Muscle of leg (tissue), 11 donors: ENCODE results near the gene MYEF2. TPM values are rescaled to one million over a fixed set of nuclear protein-coding genes. Genes with fewer than 3 reads are reported as not detected.
A peak's percentile ranks its signal among the peaks of the same experiment; 100 is the strongest.

Experiments
- DNase-seq: peaks from one replicate; pipeline ENCODE4 v3.0.0; 2013
- H3K27ac ChIP-seq: one replicate; pipeline ENCODE4 v1.5.1; 2013; ENCODE audit warnings: mild to moderate bottlenecking, low read length, control low read depth
- H3K27me3 ChIP-seq: one replicate; pipeline ENCODE4 v1.6.1; 2013; ENCODE audit warnings: low read length; ENCODE audit not compliant: control insufficient read depth, insufficient read depth
- H3K36me3 ChIP-seq: one replicate; pipeline ENCODE4 v1.6.1; 2013; ENCODE audit warnings: low read length; ENCODE audit not compliant: control insufficient read depth, insufficient read depth
- H3K4me1 ChIP-seq: one replicate; pipeline ENCODE4 v1.6.1; 2013; ENCODE audit warnings: low read length; ENCODE audit not compliant: control insufficient read depth, insufficient read depth
- H3K4me3 ChIP-seq: one replicate; pipeline ENCODE4 v1.5.1; 2013; ENCODE audit warnings: low read length, control low read depth
- H3K9me3 ChIP-seq: replicated peaks from 2 replicates; pipeline ENCODE4 v1.6.1; 2013; ENCODE audit warnings: low read depth, low read length; ENCODE audit not compliant: control insufficient read depth
- WGBS: methylation state at CpG from one replicate; pipeline ENCODE4 v1.1.5; 2013; ENCODE audit warnings: missing lambda C conversion rate; ENCODE audit not compliant: insufficient coverage; 5-methylcytosine and 5-hydroxymethylcytosine counted together
- polyA plus RNA-seq, 8 donors: library from polyadenylated mRNA; unstranded; fragments of 120-200 nt; gene quantifications; one replicate each; pipeline versions ENCODE4 v1.2.1 to v1.2.3, GENCODE V29; 2013; ENCODE audit warnings: inconsistent platforms in 1 of 8, low replicate concordance in 1 of 8; ENCODE audit not compliant: insufficient read length in 8 of 8, insufficient read depth in 1 of 8
- total RNA-seq: library from RNA; stranded (reverse); fragments of 120-200 nt; gene quantifications from one replicate; pipeline ENCODE4 v1.2.4, GENCODE V29; 2013

Gene MYEF2
- total and polyA plus RNA-seq, 9 donors: 2.8 to 19.1 (median 9.0) TPM

DNA sequence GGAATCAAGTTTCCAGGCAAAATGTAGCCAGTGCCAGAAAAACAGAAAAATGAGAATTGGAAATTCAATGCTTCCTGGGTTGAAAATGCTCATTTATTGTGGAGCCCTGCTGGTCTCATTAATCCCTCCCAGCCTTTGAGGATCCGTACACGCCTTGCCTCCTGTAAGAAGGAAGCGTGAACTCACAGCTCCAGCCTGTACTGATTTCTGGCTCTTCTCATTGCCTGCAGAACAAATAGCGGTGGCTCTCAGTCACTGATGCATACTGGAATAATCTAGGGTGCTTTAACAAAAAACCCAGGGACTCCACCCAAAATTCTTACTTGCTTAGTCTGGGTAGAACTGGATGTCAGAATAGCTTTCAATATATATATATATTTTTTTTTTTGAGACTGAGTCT, 86.6 kb downstream of the MYEF2 start:
- DNase-seq: peak; percentile 40

DNA sequence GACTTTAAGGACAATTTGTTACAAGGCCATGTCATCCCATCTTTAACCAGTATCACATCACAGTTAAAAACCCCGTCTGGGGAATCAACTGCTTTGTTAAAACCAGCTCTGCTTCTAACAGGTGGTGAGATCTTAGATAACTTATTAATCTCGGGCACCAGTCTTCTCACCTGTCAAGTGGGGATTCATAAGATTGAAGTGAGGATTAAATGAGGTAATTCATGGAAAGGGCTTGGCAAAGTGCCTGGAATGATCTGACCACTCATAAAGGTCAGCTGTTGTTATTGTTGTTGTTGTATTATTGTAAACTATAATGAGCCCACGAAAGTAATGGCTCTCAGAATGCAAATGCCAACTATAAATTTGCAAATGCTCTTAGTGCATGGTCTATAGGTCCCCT, 87.4 kb downstream of the MYEF2 start:
- H3K27ac ChIP-seq: no peak overlapping the region
- peaks cover 2% of the 10 kb centered on the region for H3K4me1 ChIP-seq
- H3K36me3 ChIP-seq: no peaks in the 10 kb centered on the region
- H3K4me3 ChIP-seq: no peak overlapping the region
- peaks cover 3% of the 10 kb centered on the region for H3K27me3 ChIP-seq
- 40% methylated on average over 1 of the region's 3 CpGs for WGBS
- no peaks in the 10 kb centered on the region for H3K9me3 ChIP-seq
- no peak for DNase-seq

More for the DNA sequence above, 86.6 kb downstream of the MYEF2 start:
- Histone ChIP-seq H3K27me3 (peaks cover 3% of the 10 kb centered on the region), H3K36me3 (no peaks in the 10 kb centered on the region), H3K4me3 (no peak overlapping the region), H3K4me1 (no peaks in the 10 kb centered on the region), H3K9me3 (no peaks in the 10 kb centered on the region), H3K27ac (no peak overlapping the region)
- 27% methylated on average over 2 of the region's 4 CpGs for WGBS

DNA sequence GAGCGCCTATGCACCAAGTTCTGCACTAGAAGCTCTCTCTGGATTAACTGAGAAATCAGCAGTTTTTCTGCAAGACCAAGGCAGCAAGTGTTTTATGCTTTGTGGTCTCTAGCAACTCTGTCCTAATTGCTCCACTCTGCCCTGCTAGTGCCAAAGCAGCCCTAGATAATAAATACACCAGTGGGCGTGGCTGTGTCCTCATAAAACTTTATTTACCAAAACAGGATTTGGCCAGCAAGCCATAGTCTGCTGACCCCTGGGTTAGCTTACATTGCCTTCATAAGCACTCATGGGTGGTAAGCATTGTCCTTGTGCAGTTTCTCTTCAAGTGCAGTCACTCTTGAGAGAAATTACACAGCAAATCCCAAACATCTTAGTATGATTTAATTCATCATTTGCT, 88.0 kb downstream of the MYEF2 start:
- H3K27ac ChIP-seq: no peak overlapping the region
- H3K4me3 ChIP-seq: no peak overlapping the region
- H3K36me3 ChIP-seq: no peaks in the 10 kb centered on the region
- H3K9me3 ChIP-seq: no peaks in the 10 kb centered on the region
- peaks cover 7% of the 10 kb centered on the region for H3K4me1 ChIP-seq
- no peak for DNase-seq
- H3K27me3 ChIP-seq: peaks cover 3% of the 10 kb centered on the region
- WGBS: 100% methylated on average over 1 of the region's 2 CpGs

DNA sequence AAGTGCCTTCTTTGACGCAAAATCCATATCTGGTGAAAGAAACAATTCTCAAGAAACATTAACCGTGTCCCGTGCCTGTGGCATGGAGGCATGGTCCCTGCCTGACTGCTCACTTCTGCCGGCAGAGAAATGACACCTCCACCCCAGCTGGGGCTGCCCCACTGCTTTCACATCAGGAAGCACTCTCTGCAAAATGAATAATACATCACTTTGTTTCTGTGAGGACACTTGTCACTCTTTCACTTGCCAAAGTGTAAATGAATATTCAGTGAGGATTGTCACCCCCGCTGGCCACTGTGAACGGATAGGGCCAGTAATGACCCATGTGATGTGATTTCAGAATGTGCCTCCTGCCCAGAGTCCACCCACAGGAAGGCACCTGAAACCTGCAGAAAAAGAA, 88.4 kb downstream of the MYEF2 start:
- Histone ChIP-seq H3K27me3 (peaks cover 3% of the 10 kb centered on the region), H3K4me1 (peaks cover 11% of the 10 kb centered on the region)

DNA sequence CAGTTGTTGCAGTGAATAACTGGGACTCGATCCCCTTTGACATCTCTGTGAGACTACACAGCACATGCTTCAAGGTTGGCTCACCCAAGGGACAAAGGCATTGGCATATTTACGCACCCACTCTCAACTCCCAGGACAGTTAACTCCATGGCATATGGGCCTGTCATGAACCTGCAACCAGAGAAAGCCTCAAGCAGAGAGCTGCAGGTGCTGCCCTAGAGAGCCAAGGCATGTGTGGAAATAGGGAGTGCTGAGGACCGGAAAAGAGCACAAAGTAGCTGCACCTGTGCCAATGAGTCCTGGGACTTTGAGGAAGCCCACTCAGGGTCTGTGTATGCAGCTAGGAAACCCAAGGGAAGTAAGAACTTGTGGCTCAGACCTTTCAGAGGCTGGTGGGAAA, 90.3 kb downstream of the MYEF2 start:
- Histone ChIP-seq H3K4me3 (no peak overlapping the region), H3K9me3 (no peaks in the 10 kb centered on the region), H3K36me3 (no peaks in the 10 kb centered on the region), H3K4me1 (peaks cover 14% of the 10 kb centered on the region), H3K27ac (no peak overlapping the region), H3K27me3 (peaks cover 3% of the 10 kb centered on the region)
- WGBS: 85% methylated on average over 1 of the region's 3 CpGs
- DNase-seq: no peak

More for the DNA sequence above, 88.4 kb downstream of the MYEF2 start:
- Histone ChIP-seq H3K36me3 (no peaks in the 10 kb centered on the region), H3K27ac (no peak overlapping the region), H3K4me3 (no peak overlapping the region), H3K9me3 (no peaks in the 10 kb centered on the region)
- 58% methylated on average over 6 of the region's 6 CpGs for WGBS
- no peak for DNase-seq

DNA sequence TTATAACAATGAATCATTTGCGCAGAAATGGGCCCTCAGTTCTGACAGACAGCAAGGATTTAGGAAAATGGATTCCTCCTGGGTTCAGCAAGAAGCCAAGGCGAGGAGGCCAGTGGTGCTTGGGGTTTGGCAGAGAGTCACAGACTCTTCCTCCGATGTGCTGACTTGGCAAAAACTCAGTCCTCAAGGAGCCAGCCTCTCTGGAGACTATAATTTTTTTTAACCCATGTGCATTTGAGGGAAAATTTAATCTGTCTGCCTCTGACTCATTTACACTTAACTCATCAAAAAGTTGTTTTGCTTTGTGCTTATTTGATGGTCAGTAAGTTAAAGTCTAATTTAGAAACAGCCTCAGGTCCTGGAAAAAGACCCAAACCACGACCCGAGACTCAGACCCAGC, 91.5 kb downstream of the MYEF2 start:
- Histone ChIP-seq H3K9me3 (no peaks in the 10 kb centered on the region), H3K4me1 (peaks cover 14% of the 10 kb centered on the region), H3K27ac (peak overlapping the region; percentile 45), H3K27me3 (peaks cover 3% of the 10 kb centered on the region), H3K4me3 (no peak overlapping the region), H3K36me3 (no peaks in the 10 kb centered on the region)
- WGBS: 23% methylated on average over 2 of the region's 5 CpGs
- peak; percentile 74 for DNase-seq

DNA sequence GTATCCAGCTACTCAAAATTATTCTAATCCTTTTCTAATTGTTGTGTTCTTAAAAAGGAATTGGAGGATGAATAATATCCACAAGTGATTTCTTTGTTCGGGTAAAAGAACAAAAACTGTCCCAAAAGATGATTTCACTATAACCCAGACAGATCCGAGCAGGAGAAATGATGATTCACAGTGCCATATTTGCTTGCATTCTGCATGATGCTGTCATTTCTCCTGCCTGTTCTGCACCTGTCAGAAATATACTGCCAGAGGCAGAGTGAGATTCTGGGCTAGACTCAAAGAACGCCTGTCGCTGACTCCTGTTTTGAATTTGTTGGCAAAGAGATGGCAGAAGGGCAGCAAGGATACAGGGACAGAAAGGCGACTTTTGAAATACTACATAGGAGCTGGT, 92.0 kb downstream of the MYEF2 start:
- DNase-seq: peak; percentile 69
- H3K4me1 ChIP-seq: peaks cover 14% of the 10 kb centered on the region
- no peak overlapping the region for H3K4me3 ChIP-seq
- H3K36me3 ChIP-seq: no peaks in the 10 kb centered on the region
- H3K27me3 ChIP-seq: peaks cover 3% of the 10 kb centered on the region
- H3K9me3 ChIP-seq: no peaks in the 10 kb centered on the region
- 44% methylated on average over 4 of the region's 5 CpGs for WGBS
- H3K27ac ChIP-seq: peak overlapping the region; percentile 53

DNA sequence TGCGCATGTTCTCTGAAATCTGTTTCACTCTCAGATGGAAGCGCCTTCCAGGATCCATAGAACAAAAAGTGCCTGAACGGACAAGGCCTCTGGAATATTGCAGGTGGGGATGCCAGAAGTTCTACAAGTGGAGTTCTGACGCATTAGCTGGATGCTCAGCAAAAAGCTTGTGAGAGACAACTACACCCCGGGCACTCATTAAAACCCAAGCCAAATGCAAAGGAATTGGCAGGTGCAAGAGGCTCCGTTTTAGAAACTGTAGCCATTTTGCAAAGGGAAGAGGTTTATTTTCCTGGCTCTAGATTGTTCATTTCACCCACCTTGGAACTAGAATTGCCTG, 92.5 kb downstream of the MYEF2 start:
- H3K4me3 ChIP-seq: no peak overlapping the region
- H3K27ac ChIP-seq: peak overlapping the region; percentile 66
- peaks cover 3% of the 10 kb centered on the region for H3K27me3 ChIP-seq
- H3K9me3 ChIP-seq: no peaks in the 10 kb centered on the region
- no peaks in the 10 kb centered on the region for H3K36me3 ChIP-seq
- peaks cover 14% of the 10 kb centered on the region for H3K4me1 ChIP-seq
- WGBS: 40% methylated on average over 4 of the region's 6 CpGs
- DNase-seq: peak; percentile 98

DNA sequence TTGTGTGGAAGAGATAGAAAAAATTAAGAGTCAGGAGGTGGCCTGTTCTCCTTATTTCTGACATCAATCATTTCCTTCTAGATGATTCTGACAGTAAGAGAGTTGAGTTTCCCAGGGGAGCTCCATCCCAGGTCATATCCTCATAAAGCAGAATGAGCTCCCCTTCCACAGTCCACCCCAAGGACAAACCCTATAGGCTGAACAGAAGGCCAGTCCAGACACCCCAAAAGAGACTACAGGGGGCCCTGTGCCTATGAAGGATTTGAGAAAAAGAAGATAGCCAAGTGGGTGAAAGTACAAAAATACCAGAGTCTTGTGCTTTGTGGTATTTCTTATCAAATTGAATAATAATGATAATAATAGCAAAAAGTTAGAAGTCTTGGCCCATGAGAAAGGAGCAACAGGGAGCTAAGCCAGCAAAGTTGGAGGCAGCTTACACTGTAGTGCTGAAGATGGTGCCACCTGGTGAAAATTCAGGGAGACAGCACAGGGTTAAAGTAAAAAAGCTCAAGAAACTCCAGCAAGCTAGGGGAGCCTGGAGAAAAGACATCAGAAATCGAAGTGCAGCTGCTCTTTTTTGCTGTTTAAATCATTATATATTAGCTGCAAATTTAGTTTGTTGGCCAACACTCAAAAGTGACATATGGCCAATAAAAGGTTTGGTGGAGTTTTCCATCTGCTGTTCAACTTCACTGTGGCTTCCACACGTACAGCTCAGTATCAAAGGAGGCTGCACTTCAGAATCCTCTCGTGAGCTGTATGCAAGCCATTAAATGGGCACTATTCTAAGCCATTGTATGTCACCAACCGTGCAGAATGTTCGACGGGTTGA, 93.1 kb downstream of the MYEF2 start:
- Histone ChIP-seq H3K27ac (peak overlapping the region; percentile 66), H3K4me1 (peaks cover 14% of the 10 kb centered on the region), H3K27me3 (peaks cover 3% of the 10 kb centered on the region), H3K36me3 (no peaks in the 10 kb centered on the region), H3K9me3 (no peaks in the 10 kb centered on the region), H3K4me3 (no peak overlapping the region)
- peak; percentile 96 for DNase-seq
- WGBS: 9% methylated on average over 5 of the region's 6 CpGs
